Measurements from ENCODE around the gene ACY1. TPM values are rescaled to one million over a fixed set of nuclear protein-coding genes. Genes with fewer than 3 reads are reported as not detected.

The ACY1 gene
- polyA plus RNA-seq, 1 donor (not counting 4 experiments of a cell fraction or from before 2014, with no cell fraction given) = 71.8 TPM

DNA sequence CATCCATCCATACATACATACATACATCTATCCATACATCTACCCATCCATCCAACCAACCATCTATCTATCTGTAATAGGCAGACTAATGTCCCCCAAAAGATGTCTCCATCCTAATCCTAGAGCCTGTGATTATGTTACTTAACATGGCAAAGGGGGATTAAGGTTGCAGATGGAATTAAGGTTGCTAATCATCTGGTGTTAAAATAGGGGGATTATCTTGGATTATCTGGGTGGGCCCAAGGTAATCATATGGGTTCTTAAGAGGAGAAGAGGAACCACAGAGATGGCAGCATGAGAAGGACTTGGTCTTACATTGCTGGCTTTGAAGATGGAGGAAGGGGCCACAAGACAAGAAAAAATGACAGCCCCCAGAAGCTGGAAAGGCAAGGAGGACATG lies 27.1 kb downstream of the ACY1 start:
- FAIRE-seq (no peak), DNase-seq (ENCODE audit: low read depth, low spot score) (no peak)
- dilution Hi-C loops (cut with MboI; ENCODE audit: extremely low pct_ligation_motif_present, low sequenced_read_pairs) = no loop called here
- Histone ChIP-seq H3K4me3 (ENCODE audit: control insufficient read depth in 2 of 3, extremely low read depth in 1 of 3, insufficient read depth in 2 of 3, low read depth in 1 of 3, low read length in 3 of 3) (no peak overlapping the region), H3K4me2 (ENCODE audit: control insufficient read depth, extremely low read depth, insufficient read depth, low read depth, low read length) (no peak overlapping the region), H3K9me1 (ENCODE audit: control insufficient read depth, extremely low read depth, insufficient read depth, low read length) (no peaks in the 10 kb centered on the region), H3K9me3 (ENCODE audit: control insufficient read depth, low read depth, low read length) (no peaks in the 10 kb centered on the region), H4K20me1 (ENCODE audit: control insufficient read depth, extremely low read depth, insufficient read depth, low read length) (no peaks in the 10 kb centered on the region), H3K4me1 (ENCODE audit: control insufficient read depth, extremely low read depth, insufficient read depth, low read length) (peaks cover 8% of the 10 kb centered on the region), H3K27me3 (ENCODE audit: control insufficient read depth, extremely low read depth, insufficient read depth, low read length) (no peaks in the 10 kb centered on the region), H3K36me3 (ENCODE audit: control insufficient read depth in 2 of 2, extremely low read depth in 1 of 2, insufficient read depth in 2 of 2, low read length in 2 of 2) (no peaks in the 10 kb centered on the region), H3K9ac (ENCODE audit: control insufficient read depth, extremely low read depth, insufficient read depth, low read length) (no peak overlapping the region), H3K27ac (ENCODE audit: control insufficient read depth, insufficient read depth, low read length) (no peak overlapping the region), H2AFZ (ENCODE audit: control insufficient read depth, low read length) (no peak overlapping the region), H3K79me2 (ENCODE audit: control insufficient read depth, insufficient read depth, low read length) (no peaks in the 10 kb centered on the region)
- no peak for TF ChIP-seq CTCF (optimal IDR thresholded peaks at IDR 0.05 in 1 of 3, IDR thresholded peaks at IDR 0.05 in 1 of 3, conservative IDR thresholded peaks at IDR 0.05 in 1 of 3; ENCODE audit: extremely low read depth in 1 of 3, insufficient read depth in 2 of 3, low read length in 3 of 3)
- no peak for TF ChIP-seq EZH2 (IDR thresholded peaks at IDR 0.05; ENCODE audit: low read length)

DNA sequence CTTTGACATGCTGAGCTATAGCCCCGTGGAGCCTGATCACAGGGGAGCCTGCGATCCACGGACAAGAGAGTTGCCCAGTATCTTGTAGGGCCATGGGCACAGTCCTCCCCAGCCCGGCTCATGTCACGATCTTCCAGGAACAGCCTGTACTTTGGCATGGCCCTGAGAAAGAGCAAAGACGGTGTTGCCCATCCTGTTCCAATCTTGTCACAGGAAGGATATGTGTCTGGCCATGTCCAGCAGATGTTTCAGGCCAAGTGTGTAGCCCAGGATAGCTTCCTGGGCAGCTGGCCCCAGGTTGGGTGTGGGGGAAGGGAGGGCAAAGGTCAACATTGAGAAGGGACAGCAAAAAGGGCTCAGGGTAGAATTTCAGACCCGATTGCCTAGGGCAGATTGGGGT lies 29.4 kb downstream of the ACY1 start:
- no peak for DNase-seq (ENCODE audit: low read depth, low spot score)
- Histone ChIP-seq H3K9me1 (ENCODE audit: control insufficient read depth, extremely low read depth, insufficient read depth, low read length) (no peaks in the 10 kb centered on the region), H3K79me2 (ENCODE audit: control insufficient read depth, insufficient read depth, low read length) (no peaks in the 10 kb centered on the region), H3K4me1 (ENCODE audit: control insufficient read depth, extremely low read depth, insufficient read depth, low read length) (no peaks in the 10 kb centered on the region), H4K20me1 (ENCODE audit: control insufficient read depth, extremely low read depth, insufficient read depth, low read length) (no peaks in the 10 kb centered on the region), H3K27me3 (ENCODE audit: control insufficient read depth, extremely low read depth, insufficient read depth, low read length) (no peaks in the 10 kb centered on the region), H3K9me3 (ENCODE audit: control insufficient read depth, low read depth, low read length) (no peaks in the 10 kb centered on the region), H3K4me2 (ENCODE audit: control insufficient read depth, extremely low read depth, insufficient read depth, low read depth, low read length) (no peak overlapping the region), H3K4me3 (ENCODE audit: control insufficient read depth in 2 of 3, extremely low read depth in 1 of 3, insufficient read depth in 2 of 3, low read depth in 1 of 3, low read length in 3 of 3) (no peak overlapping the region), H2AFZ (ENCODE audit: control insufficient read depth, low read length) (no peak overlapping the region), H3K27ac (ENCODE audit: control insufficient read depth, insufficient read depth, low read length) (no peak overlapping the region), H3K9ac (ENCODE audit: control insufficient read depth, extremely low read depth, insufficient read depth, low read length) (no peak overlapping the region), H3K36me3 (ENCODE audit: control insufficient read depth in 2 of 2, extremely low read depth in 1 of 2, insufficient read depth in 2 of 2, low read length in 2 of 2) (no peaks in the 10 kb centered on the region)
- no peak for FAIRE-seq
- dilution Hi-C loops (cut with MboI; ENCODE audit: extremely low pct_ligation_motif_present, low sequenced_read_pairs) = no loop called here
- TF ChIP-seq CTCF (optimal IDR thresholded peaks at IDR 0.05 in 1 of 3, IDR thresholded peaks at IDR 0.05 in 1 of 3, conservative IDR thresholded peaks at IDR 0.05 in 1 of 3; ENCODE audit: extremely low read depth in 1 of 3, insufficient read depth in 2 of 3, low read length in 3 of 3) = no peak
- no peak for TF ChIP-seq EZH2 (IDR thresholded peaks at IDR 0.05; ENCODE audit: low read length)
